Measurements from ENCODE around the gene SRSF7.
"Not testable (repeated sequence)": the region's sequence is repeated elsewhere in the genome, so short reads cannot be mapped to it uniquely, and the experiment has no call there.

Gene SRSF7

DNA sequence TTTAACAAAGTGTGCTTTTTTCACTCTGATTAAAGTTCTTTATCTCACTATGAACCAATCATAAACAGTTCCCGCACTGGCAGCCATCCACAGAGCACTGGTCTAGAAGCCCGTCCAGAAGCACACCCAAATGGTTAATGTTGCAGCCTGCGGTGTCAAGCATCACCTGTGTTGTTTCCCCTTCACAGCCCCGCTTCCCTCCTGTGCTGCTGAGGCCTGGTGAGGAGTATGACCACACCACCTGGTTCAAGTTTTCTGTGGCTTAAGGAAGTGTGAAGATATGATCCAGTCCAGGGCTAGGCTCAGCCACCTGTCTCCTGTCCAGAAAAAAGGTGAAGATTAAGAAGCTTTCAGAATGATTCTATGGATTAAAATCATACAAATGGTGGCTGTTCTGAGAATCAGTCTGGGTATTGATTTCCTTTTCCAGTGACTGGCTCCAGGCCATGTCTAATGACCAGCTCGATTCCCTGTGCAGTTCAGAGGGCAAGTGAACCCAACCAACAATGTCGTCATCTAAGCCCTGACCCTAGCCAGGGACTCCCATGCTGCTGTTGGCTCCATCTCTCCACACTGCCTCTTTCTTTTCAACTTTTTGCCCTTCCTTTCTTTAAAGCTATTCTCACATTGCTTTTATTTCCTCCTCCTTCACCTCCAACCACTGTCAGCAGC is 17.7 kb downstream of the SRSF7 start:
- DNase-seq: no peak

DNA sequence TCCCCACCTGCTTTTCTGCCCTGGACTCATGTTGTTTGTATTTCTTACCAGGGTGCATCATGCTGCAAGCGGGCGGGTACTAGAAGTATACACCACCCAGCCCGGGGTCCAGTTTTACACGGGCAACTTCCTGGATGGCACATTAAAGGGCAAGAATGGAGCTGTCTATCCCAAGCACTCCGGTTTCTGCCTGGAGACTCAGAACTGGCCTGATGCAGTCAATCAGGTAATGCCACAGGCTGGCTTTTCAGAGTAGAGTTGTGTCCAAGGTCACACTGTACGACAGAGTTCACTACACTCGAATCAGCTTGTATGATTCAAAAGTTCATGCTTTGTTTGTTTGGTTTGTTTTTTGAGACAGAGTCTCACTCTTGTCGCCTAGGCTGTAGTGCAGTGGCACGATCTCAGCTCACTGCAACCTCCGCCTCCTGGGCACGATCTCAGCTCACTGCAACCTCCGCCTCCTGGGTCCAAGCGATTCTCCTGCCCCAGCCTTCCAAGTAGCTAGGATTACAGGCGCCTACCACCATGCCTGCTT is 19.4 kb downstream of the SRSF7 start:
- DNase-seq: no peak

- DNase-seq: no peak
Measured at GRCh38 chr2:38731090-38731489, 20.1 kb downstream of the SRSF7 start.

GRCh38 chr2:38728694-38729093 is 22.5 kb downstream of the SRSF7 start:
- DNase-seq: no peak

DNA sequence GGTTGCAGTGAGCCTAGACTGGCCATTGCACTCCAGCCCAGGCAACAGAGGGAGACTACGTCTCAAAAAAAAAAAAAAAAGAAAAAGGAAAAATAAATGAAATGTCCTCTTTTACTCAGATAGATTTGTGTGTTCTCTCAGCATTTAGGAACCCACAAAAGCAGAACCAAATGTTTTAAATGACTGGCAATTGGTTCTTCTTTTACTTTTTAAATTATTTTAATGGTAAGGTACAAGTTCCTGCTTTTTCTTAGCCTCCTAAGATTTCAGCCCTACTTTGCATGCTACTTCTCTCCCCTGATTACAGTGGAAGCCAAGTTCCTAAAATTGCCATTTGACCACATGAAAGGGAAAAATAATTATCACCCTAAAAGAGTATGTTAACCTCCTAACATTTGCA is 23.5 kb downstream of the SRSF7 start:
- no peak for DNase-seq

DNA sequence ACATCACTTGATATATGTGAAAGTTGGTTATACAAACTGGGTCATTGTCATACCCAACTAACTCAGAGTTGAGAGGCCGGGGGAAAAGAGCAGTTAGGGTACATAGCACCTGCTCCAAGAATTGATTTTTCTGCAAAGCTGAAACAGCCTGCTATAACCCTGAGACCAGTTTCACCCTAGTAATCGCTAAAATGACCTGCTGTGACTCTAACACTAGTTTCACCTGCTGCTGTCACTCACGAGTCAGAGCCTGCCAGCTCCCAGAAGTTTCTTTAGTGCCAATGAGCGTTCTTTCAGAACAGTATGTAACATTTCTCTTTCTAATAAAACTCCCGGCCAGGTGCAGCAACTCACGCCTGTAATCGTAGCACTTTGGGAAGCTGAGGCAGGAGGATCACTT is 28.0 kb downstream of the SRSF7 start:
- no peak for DNase-seq

GRCh38 chr2:38722271-38723061 is 28.7 kb downstream of the SRSF7 start:
- no peak for DNase-seq

DNA sequence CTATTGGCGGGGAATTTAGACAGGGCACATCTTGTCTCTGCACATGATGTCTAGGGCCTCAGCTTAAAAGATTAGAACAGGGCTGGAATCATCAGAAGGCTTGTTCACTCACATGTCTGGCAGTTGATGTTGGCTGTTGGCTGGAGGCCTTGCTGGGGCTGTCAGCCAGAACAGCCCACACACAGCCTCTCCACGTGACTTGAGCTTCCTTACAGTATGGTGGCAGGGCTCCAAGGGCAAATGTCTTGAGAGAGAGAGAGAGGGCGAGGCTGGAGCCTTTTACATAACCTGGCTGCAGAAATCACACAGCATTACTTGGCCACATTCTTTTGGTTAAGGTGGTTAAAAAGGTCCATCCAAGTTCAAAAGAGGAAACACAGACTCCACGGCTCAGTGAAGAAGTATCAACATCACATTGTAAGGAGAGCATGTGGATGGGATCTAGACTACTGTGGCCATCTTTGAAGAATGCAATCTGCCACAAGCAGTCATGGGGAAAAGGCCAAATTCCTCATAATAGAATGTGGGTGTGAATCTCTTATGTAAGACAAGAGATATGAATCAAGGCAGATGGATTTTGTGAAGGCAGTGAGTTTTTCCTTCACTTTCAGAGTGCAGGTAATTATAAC is 30.4 kb downstream of the SRSF7 start:
- peak in 43 of 58 donors; percentile 2 to 75 (median 26) for DNase-seq

DNA sequence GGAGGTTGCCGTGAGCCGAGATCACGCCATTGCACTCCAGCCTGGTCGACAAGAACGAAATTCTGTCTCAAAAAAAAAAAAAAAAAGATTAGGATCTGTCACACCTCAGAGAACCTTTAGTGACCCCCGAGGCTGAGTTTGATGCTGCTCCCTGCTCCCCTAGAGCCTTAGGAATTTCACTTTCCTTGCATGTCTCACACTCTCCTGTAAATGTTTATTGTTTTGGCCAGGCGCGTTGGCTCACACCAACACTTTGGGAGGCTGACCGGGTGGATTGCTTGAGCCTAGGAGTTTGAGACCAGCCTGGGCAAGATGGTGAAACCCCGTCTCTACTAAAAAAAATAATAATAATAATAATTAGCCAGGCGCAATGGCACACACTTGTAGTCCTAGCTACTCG is 31.5 kb downstream of the SRSF7 start:
- DNase-seq: no peak

- no peak for DNase-seq
Measured at GRCh38 chr2:38718601-38719000, 32.6 kb downstream of the SRSF7 start.

GRCh38 chr2:38716185-38716584 is 35.0 kb downstream of the SRSF7 start:
- DNase-seq: no peak

DNA sequence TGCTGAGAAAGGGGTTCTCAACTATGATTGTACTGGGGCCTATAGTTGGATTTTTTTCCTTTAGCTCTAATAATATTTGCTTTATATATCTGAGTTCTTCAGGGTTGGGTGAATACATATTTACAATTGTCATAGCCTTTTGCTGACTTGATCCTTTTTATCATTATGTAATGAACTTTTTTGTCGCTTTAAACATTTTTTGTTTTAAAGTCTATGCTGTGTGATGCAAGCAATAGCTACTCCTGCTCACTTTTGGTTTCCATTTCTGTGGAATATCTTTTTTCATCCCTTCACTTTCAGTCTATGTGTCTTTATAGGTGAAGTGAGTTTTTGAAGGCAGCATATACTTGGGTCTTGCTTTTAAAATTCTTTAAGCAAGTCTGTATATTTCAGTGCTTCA is 36.2 kb downstream of the SRSF7 start:
- DNase-seq: not testable (repeated sequence)

- no peak for DNase-seq
Measured at GRCh38 chr2:38713338-38713737, 37.8 kb downstream of the SRSF7 start.

GRCh38 chr2:38712871-38713270 is 38.3 kb downstream of the SRSF7 start:
- DNase-seq: no peak

GRCh38 chr2:38712413-38712812 is 38.7 kb downstream of the SRSF7 start:
- DNase-seq: no peak

DNA sequence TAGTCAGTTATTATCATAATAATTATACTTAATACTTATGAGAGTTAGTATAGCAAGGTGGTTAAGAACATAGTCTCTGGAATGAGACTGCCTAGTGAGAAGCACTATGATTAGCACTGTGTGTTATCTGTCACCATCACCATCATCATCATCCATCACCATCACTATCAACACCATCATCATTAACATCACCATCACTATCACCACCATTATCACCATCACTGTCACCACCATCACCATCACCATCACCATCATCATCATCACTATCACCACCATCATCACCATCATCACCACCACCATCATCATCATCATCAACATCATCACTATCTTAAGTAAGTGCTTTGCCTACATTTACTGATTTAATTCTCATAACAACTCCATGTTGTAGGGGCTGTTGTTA is 39.6 kb downstream of the SRSF7 start:
- DNase-seq: no peak

DNA sequence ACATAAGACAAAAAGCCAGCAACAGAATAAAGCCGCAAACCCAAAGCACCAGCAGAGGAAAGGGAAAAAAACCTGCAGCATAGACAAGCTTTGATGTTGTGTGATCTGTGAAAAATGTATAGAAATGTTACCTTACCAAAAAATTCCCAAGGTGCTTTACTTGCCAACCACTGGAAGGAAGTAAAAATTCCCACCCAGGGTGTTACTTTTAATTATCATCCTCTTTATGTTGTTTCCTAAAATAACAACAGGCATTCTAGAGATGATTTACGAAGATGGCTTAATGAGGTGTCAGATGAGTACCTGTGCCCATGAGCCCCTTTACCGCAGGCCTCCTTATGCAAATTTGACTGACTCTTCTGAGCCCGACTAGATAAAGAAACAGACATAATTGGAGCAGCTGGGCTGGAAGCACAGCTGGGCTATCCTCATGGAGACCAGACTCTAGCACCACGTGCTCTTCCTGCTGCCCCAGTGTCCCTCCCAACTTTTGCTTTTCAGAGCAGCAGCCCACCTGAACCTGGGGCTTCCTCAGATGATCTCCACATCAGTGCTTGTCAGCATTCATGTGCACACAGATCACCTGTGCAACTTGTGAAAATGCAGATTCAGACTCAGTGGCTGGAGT is 41.5 kb downstream of the SRSF7 start:
- DNase-seq: no peak

- no peak for DNase-seq
Measured at GRCh38 chr2:38708900-38709566, 42.1 kb downstream of the SRSF7 start.

DNA sequence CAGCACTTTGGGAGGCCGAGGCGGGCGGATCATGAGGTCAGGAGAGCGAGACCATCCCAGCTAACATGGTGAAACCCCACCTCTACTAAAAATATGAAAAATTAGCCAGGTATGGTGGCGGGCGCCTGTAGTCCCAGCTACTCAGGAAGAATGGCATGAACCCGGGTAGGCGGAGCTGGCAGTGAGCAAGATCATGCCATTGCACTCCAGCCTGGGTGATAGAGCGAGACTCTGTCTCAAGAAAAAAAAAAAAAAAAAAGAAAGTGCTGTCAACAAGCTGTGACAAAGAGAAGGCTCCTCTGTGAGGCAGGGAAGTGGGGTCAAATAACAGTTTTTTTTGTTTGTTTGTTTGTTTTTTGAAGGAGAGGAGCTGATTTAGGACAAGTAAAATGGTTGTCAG is 42.7 kb downstream of the SRSF7 start:
- not testable (repeated sequence) for DNase-seq

GRCh38 chr2:38706846-38707345 is 44.3 kb downstream of the SRSF7 start:
- no peak for DNase-seq

DNA sequence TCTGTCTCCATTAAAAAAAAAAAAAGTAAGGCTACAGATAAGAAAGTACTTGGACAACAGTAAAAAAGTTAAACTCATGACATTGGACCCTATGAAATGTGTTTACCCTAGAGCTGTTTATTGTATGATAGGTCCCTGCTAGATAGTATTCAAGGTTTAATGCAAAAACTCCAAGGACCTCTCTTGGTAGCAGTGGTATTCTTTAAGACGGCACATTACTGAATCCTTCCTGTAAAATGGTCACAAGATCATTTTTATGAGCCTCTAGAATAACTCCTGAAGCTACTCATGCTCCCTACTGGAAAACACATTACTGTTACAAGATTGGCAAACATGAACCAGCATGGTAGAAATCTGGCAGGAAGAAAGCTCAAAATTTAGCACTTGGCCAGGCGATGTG is 46.5 kb downstream of the SRSF7 start:
- DNase-seq: peak in 1 of 58 donors; percentile 13

Measured in anterior cingulate cortex (tissue), 58 donors.